Measurements from ENCODE around the gene ATP1A3.
"Not testable (repeated sequence)": the region's sequence is repeated elsewhere in the genome, so short reads cannot be mapped to it uniquely, and the experiment has no call there.

ATP1A3 gene

GRCh38 chr19:41947091-41947490 is 46.9 kb downstream of the ATP1A3 start:
- DNase-seq (ENCODE audit: low read depth, low spot score), result no peak

- DNase-seq (ENCODE audit: low read depth, low spot score), result peak; percentile 80
Observed at GRCh38 chr19:41945135-41945766, 48.8 kb downstream of the ATP1A3 start.

- no peak for DNase-seq (ENCODE audit: low read depth, low spot score)
Observed at GRCh38 chr19:41944336-41944735, 49.7 kb downstream of the ATP1A3 start.

- no peak for DNase-seq (ENCODE audit: low read depth, low spot score)
Observed at GRCh38 chr19:41941410-41942202, 52.4 kb downstream of the ATP1A3 start.

- DNase-seq (ENCODE audit: low read depth, low spot score), result no peak
Observed at GRCh38 chr19:41940731-41941409, 53.2 kb downstream of the ATP1A3 start.

GRCh38 chr19:41939861-41940730 is 53.9 kb downstream of the ATP1A3 start:
- no peak for DNase-seq (ENCODE audit: low read depth, low spot score)

- DNase-seq (ENCODE audit: low read depth, low spot score), result not testable (repeated sequence)
Observed at GRCh38 chr19:41939209-41939608, 54.8 kb downstream of the ATP1A3 start.

- DNase-seq (ENCODE audit: low read depth, low spot score), result no peak
Observed at GRCh38 chr19:41937525-41938468, 56.2 kb downstream of the ATP1A3 start.

- DNase-seq (ENCODE audit: low read depth, low spot score), result no peak
Observed at GRCh38 chr19:41936961-41937360, 57.1 kb downstream of the ATP1A3 start.

- DNase-seq (ENCODE audit: low read depth, low spot score), result no peak
Observed at GRCh38 chr19:41936416-41936850, 57.6 kb downstream of the ATP1A3 start.

- no peak for DNase-seq (ENCODE audit: low read depth, low spot score)
Observed at GRCh38 chr19:41935760-41936415, 58.1 kb downstream of the ATP1A3 start.

GRCh38 chr19:41934849-41935374 is 59.1 kb downstream of the ATP1A3 start:
- peak; percentile 69 for DNase-seq (ENCODE audit: low read depth, low spot score)

- DNase-seq (ENCODE audit: low read depth, low spot score), result no peak
Observed at GRCh38 chr19:41933693-41934426, 60.2 kb downstream of the ATP1A3 start.

- no peak for DNase-seq (ENCODE audit: low read depth, low spot score)
Observed at GRCh38 chr19:41932720-41933332, 61.2 kb downstream of the ATP1A3 start.

- no peak for DNase-seq (ENCODE audit: low read depth, low spot score)
Observed at GRCh38 chr19:41932259-41932719, 61.7 kb downstream of the ATP1A3 start.

GRCh38 chr19:41930926-41931592 is 63.0 kb downstream of the ATP1A3 start:
- DNase-seq (ENCODE audit: low read depth, low spot score), result no peak

- DNase-seq (ENCODE audit: low read depth, low spot score), result no peak
Observed at GRCh38 chr19:41930322-41930722, 63.7 kb downstream of the ATP1A3 start.

GRCh38 chr19:41929536-41930071 is 64.4 kb downstream of the ATP1A3 start:
- DNase-seq (ENCODE audit: low read depth, low spot score), result no peak

Measured in activated naive CD8-positive, alpha-beta T cell treated with anti-CD3 and anti-CD28 coated beads, Interleukin-2, amount 50 U/mL, for 16 hours (primary cell).